ENCODE measurements around the gene GET4.
"Not testable (repeated sequence)": the region's sequence is repeated elsewhere in the genome, so short reads cannot be mapped to it uniquely, and the experiment has no call there.

GET4 gene

DNA sequence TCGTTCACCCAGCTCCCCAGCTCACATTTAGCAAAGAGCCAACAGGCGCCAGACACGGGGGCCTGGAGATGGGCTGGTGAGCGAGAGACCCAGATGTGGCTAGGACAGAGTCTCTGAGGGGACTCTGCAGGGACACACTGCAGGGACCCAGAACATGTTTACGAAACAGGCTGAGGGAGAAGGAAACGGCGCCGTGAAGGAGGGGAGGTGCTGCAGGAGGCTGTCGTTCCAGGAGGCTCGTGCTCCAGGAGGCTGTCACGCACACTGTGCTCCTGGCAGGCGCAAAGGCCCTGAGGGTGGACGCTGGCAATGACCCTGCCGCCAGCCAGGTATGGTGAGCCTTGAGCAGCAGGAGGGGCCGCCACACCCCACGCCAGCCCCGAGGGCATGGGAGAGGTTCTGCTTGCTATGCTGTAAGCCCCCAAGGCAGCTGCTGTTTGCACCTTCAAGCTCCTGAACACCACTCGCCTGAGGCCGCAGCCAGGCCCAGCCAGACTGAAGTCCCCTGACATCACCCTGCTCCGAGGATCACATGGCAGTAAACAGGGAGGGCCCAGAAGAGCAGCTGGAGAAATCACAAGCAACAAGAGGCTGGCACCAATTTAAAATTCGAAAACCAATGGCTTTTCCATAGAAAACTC, 50.8 kb downstream of the GET4 start:
- DNase-seq (ENCODE audit: low read depth in 2 of 2) = no peak

DNA sequence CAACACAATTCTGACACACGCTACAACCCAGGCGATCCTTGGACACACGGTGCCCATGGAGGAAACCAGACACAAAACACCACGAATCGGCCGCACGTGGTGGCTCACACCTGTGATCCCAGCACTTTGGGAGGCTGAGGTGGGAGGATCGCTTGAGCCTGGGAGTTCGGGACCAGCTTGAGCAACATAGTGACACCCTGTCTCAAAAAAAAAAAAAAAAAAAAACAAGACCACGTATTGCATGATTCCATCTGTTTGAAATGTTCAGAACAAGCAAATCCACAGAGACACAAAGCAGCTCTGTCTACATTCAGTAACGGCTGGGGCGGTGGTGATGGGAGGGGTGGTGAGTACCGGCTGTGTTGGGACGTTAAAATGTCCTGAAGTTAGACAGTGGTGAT, 53.0 kb downstream of the GET4 start:
- no peak for DNase-seq (ENCODE audit: low read depth in 2 of 2)

DNA sequence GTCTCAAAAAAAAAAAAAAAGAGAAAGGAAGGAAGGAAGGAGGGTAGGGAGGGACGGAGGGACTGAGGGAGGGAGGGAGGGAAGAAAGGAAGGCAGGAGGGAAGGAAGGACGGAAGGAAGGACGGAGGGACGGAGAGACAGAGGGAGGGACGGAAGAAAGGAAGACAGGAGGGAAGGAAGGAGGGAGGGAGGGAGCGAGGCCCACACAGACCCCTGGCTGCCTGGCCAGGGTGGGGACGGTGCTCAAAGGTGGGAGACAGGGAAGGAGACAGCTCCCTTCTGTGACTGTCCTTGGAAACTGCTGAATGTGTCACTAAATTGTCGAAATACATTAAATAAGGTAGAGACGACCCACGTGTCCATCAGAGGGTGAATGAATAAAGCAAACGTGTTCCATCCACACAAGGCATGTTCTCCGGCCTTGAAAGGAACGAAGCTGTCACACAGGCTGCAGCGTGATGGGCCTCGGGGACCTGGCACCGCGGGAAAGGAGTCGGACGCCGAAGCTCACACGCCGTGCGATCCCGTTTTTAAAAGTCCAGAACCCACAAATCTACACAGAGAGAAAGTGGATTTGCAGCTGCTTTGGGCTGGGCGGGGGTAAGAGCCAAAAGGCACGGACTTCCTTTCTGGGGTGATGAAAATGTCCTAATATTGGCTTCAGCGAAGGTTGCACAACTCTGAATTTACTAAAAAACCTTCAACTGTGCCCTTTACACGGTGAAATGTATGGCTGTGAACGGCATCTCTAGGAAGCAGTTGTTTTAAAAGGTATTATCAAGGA, 54.8 kb downstream of the GET4 start:
- DNase-seq (ENCODE audit: low read depth in 2 of 2) = no peak

DNA sequence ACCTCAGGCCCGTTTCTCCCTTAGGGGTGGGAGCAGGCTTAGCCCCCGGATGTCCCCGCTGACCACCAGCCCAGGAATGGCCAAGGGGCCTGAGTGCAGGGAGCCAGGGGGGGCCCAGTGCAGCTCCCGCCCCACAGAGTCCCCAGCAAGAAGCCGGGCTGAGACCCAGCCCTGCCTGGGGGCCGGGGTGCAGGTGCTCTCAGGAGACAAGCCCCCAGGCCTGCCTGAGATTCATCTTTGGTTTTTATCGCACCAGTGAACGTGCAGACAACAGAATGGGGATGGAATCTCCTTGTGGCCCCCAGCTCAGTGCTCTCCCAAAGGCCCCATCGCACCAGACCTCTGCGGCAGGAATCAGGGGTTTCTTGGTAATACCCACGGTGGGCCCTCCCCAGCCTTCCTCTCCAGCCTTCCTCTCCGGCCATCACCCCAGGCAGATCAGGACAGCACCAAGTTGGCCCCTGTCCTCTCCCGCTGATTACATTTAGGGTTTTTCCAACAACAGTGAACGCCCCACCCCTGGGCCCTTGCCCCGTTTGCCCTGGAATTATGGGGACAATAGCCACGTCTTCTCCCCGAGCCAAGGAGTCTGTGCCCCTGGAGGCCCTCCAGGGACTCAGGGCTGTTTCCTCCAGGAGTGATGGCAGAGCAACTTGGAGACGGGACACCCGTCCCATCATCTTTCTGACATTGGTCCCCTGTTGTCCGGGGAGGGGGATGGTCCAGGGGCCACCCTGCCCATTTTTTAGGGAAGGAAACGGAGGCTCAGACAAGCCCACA, 55.7 kb downstream of the GET4 start:
- DNase-seq (ENCODE audit: low read depth in 2 of 2) = no peak

DNA sequence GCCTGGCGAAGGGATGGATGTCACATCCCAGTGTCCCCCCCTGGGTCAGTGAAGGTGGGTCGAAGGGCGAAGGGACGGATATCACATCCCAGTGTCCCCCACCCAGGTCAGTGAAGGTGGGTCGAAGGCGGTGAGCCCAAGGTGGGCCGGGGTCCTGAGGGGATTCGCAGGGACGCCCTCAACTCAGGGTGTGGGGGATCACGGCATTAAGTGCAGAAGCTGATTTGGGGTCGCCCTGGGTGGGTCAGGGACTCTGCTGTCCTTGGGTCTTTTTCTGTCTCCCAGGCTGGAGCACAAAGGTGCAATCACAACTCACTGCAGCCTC, 56.3 kb downstream of the GET4 start:
- no peak for DNase-seq (ENCODE audit: low read depth in 2 of 2)

DNA sequence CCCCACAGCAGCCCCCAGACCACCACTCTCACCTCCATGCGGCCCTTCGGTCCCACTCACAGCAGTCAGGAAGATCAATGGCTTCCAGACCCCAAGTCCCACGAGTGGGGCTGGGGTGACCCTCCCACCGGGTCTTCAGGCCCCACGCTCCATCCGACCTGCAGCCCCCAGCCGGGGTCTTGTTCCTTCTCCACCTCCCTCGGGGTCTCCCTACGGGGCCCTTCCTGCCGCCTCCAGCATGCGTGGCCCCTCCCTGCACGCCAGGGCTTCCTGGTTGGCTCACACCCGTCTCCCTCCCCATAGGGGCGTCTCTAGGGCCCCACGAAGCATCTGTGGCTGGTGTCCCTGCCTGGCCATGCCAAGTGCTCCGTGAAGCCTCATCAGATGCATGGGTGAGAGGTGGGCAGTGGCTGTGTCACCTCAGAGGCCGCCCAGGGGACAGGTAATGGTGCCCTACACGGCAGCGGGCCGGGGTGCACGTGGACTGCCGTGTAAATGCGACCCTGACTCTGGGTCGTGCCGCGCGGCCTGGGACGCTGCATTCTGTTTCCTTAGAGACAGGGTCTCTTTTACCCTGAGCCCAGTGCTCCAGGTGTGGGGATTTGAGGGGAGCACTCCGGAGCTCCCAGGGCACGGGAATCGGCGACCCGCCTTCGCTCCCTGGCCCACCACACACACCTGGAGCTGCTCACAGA, 58.3 kb downstream of the GET4 start:
- DNase-seq (ENCODE audit: low read depth in 2 of 2) = no peak

DNA sequence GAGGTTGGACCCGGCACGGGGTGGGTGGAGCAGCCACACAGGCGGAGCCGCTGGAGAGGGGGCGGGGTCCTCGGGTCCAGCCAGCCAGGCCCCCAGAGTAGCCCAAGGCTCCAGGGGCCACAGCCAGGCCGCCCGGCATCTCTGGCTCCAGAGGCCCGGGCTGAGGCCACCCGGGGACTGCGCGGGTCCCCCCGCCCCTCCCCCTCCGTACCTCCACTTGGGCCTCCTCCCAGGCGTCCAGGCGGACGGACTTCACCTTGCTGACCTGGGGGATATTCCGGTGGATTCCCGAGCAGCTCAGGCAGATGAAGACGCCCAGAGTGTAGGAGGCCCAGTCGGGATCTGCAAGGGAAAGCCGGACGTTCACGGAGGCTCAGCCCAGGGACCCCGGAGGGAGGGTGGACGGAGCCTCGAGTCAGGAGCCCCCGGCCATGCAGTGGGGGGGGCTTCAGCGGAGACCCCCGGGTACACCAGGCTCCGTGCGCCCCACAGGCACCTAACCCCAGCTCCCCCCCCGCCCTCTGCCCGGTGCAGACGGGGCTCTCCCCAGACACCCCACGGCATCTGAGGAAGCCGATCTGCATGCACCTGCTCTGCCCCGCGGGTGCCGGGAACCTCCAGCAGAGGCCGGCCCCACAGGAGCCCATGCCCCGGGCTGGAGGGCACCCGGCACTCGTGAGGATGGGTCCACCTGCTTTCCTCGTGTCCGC, 59.0 kb downstream of the GET4 start:
- no peak for DNase-seq (ENCODE audit: low read depth in 2 of 2)

DNA sequence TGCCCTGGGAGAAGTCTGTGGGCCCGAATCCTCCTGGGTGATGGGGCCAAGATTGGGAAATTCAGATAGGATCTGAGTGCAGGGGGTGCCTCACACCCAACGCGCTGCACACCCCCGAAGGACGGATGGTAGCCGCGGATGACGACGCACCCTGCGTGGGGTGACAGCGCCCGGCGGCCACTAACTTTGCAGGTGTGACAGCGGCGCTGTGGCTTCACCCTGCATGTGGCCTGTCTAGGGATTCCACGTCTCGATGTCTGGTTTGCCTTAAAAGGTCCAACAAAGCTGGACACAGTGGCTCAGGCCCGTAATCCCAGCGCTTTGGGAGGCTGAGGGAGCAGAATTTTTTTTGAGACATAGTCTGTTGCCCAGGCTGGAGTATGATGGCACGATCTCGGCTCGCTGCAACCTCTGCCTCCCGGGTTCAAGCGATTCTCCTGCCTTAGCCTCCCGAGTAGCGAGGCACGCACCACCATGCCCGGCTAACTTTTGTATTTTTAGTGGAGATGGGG, 59.6 kb downstream of the GET4 start:
- no peak for DNase-seq (ENCODE audit: low read depth in 2 of 2)

DNA sequence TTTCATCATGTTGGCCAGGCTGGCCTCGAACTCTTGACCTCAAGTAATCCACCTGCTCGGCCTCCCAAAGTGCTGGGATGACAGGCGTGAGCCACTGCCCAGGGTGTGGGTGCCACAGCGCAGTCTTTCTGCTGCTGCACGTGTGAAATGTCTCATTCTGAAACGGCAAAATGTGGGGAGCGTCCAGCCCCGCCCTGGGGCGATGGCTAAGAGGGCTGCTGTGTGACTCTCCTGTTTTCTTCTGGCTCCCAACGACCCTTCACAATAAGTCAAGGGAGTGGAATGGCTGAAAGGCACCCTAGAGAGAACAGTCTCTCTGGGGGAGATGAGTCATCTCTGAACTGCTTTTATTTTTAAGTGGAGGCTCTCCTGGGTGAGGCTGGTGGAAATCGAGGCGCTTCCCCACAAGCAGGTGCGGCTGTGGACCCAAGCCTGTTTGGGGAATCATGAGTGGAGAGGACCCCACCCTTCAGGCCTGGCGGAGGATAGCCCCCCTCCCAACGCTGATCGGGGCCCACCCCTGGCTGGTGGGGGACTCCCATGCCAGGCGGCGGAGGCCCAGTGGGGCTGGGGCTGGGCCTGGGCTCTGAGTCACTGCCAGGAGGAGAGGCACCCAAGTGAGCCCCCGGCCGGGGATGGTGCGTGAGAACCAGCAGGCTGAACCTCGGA, 60.2 kb downstream of the GET4 start:
- DNase-seq (ENCODE audit: low read depth in 2 of 2) = peak in 1 of 2 donors; percentile 43

DNA sequence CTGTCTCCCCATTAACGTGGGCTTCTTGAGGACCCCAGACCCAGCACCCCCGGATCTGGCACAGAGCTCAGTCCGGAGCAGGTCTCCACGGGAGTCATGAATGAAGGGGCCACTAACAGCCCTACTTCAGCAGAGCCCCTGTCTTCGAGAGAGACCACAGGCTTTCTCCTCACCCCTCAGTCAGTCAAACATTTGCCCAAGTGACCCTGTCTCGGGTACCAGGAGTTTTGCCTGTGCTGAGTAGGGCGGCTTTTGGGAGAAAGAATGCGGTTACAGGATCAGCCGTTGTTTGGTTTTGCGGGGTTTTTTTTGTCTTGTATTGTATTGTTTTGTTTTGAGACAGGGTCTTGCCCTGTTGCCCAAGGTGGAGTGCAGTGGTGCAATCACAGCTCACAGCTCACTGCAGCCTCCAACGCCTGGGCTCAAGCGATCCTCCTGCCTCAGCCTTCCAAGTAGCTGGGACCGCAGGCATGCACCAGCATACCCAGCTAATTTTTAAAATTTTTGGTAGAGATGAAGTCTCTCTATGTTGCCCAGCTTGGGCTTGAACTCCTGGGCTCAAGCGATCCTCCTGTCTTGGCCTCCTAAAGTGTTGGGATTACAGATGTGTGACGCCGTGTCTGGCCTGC, 61.6 kb downstream of the GET4 start:
- no peak for DNase-seq (ENCODE audit: low read depth in 2 of 2)

DNA sequence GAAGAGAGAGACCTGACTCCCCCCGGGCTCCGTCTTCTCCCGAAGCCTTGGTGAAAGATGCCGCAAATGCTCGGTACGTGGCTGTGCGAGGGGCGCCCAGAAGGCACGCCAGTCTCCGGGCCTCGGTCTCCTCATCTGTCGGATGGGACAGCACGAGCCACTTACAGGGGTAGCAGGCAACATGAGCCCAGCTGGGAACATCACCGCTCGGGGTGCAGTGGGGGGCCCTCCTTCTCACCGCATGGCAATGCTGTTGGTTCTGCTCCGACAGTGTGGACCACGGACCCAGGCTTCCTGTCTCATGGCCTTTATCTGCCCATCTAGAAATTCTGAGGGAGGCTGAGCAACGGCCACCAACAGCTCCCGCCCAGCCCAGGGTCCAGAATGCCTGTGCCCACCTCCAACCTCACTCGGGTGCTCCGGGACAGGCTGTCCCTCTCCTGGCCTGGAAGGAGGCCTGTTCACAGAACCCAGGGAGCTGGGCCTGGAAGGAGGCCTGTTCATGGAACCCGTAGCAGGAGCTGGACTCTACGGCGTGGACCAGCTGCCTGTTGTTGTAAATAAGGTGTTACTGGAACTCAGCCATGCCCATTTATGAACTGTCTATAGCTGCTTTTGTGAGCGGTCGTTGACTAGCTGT, 62.3 kb downstream of the GET4 start:
- no peak for DNase-seq (ENCODE audit: low read depth in 2 of 2)

DNA sequence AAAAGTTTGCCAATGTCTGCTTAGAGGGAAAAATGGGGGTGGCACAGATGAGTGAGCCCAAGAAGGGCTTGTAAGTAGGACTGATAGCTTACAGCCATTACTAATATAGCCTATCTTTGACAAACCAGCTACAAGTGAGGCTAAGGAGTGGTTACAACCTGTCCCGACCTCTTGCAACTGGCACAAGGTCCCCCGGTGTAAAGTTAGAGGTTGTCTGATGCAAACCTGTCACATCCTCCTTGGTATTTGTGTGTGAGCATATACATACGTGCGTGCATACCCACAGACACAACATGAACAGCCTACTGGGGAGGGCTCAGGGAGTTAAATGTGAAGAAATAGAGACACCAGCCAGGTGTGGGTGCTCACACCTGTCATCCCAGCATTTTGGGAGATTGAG, 63.5 kb downstream of the GET4 start:
- no peak for DNase-seq (ENCODE audit: low read depth in 2 of 2)

DNA sequence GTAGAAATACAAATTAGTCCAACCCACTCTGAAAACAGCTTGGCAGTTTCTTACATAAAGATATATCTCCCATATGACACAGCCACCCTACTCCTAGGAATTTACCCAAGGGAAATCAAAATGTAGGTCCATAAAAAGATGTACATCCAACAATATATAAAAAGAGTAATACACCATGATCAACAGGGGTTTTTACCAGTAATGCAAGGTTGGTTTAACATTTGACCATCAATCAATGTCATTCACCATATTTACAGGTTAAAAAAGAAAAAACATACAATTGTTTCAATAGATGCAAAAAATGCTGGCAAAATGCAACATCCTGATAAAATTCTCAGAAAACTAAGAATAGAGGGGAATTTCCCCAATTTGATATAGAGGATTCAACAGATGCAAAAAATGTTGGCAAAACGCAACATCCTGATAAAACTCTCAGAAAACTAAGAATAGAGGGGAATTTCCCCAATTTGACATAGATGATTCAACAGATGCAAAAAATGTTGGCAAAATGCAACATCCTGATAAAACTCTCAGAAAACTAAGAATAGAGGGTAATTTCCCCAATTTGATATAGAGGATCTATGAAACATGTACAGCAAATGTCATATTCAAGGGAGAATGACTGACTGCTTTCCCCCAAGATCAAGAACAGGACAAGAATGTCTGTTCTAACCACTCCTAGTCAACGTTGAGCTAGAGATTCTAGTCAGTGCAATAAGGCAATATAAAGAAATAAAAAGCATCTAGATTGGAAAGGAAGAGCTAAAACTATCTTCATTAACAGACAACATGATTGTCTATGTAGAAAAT, 64.5 kb downstream of the GET4 start:
- DNase-seq (ENCODE audit: low read depth in 2 of 2) = no peak

DNA sequence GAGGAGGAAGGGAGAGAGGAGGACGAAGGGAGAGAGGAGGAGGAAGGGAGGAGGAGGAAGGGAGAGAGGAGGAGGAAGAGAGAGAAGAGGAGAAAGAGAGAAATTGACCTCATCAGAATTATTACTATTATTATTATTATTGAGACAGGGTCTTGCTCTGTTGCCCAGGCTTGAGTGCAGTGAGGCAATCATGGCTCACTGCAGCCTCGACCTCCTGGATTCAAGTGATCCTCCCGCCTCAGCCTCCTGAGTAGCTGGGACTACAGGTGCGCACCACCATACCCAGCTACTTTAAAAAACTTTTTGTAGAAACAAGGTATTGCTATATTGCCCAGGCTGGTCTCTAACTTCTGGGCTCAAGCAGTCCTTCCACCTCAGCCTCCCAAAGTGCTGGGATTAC, 67.4 kb downstream of the GET4 start:
- DNase-seq (ENCODE audit: low read depth in 2 of 2) = not testable (repeated sequence)

DNA sequence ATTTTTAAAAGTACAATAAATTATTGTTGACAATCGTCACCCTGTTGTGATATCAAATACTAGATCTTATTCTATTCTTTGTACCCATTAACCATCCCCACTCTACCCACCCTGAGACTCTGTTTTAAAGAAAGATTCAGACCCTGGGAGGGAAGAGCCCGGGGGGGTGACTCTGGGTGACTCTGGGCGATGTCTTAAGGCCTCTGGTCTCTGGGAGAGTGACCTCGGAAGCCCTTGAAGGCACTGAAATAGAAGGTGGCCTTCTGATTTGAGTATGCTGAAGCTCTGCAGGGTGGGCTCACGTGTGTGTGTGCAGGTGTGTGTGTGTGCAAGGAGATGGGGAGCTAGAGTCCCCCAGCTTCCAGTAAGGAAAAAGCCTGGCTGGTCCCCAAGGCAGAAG, 68.4 kb downstream of the GET4 start:
- DNase-seq (ENCODE audit: low read depth in 2 of 2) = no peak

DNA sequence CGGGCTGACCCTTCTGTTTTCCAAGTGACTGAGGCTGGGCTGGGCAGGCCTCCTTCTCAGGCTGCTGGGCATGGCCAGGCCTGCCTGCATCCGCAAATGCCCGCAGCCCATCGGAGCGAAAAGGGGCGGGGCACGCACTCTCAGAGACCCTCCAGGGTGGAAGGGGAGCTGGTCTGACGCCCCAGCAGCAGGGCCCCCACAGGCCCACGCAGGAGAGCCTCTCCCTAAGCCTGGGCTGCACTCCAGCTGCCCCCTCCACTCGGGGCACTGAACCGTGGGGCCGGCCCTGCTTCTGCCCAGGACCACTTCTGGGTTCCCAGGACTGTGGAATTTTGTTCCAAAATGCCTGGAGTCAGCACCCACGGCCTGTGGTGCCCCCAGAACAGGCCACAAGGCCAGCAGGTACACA, 68.8 kb downstream of the GET4 start:
- no peak for DNase-seq (ENCODE audit: low read depth in 2 of 2)

DNA sequence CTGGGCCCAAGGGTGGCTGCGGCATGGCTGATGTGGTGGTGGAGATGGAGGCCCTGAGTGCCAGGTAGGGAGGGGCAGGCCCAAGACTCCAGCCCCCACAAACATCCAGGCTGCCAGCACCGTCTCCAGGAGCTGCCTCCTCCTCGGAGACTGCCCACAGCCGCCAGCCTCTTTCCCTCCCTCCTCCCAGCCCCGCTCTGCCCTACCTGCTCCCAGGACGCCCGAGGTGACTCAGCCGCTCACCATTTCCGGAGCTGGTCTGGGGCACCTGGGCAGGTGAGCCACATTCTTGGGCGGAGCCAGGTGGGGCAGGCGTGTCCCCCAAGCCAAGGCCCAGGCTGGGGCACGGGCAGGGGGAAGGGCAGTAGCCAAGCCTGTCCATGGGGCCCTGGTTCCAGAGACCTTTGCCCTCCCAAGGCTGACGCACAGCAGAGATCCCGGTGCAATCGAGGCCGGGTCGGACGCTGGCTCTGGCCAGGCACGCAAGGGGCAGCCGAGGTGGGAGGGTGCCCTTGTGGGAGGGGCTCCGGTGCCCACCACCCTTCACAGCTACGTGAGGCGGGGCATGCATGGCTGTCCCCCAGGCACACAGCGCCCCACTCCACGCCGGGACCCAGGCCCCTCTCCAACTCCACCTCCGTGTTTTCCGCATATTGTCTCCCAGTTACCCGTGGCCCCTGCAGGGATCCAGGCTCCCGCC, 69.4 kb downstream of the GET4 start:
- no peak for DNase-seq (ENCODE audit: low read depth in 2 of 2)
